B cell (primary cell): ENCODE data around the gene ANKRD13C. TPM values are rescaled to one million over a fixed set of nuclear protein-coding genes. Genes with fewer than 3 reads are reported as not detected.
A peak's percentile ranks its signal among the peaks of the same experiment; 100 is the strongest.

Experiments
- ATAC-seq: fragments of 200-7000 bp; cut with Tn5 transposase; one replicate; pipeline ENCODE4 v1.10.0; 2021; ENCODE audit warnings: low read depth, mild to moderate bottlenecking, moderate number of reproducible peaks, moderate library complexity
- CTCF ChIA-PET: fragments of 350-600 bp; sonication (Branson Sonifier 250); formaldehyde crosslinking; loops from one replicate; lab custom pipeline; 2021; ENCODE audit warnings: antibody characterized with exemption, inconsistent platforms; lab: Charles Lee
- POLR2A ChIA-PET: fragments of 350-600 bp; sonication (Branson Sonifier 250); formaldehyde crosslinking; loops from one replicate; lab custom pipeline; 2021; ENCODE audit warnings: antibody characterized with exemption; lab: Charles Lee
- DNase-seq: peaks from one replicate; pipeline ENCODE4 v3.0.0; 2013
- H2AFZ ChIP-seq: 2 replicates; pipeline ENCODE4 v1.6.1; 2012; ENCODE audit warnings: mild to moderate bottlenecking, low read depth, low read length; ENCODE audit not compliant: insufficient read depth, poor library complexity, severe bottlenecking
- H3K27ac ChIP-seq, 2 donors: 1 replicate in 1 of 2; 2 replicates in 1 of 2; pipeline ENCODE4 v1.5.1; 2012 to 2013; ENCODE audit warnings: low read length in 2 of 2, mild to moderate bottlenecking in 2 of 2, moderate library complexity in 1 of 2
- H3K27me3 ChIP-seq, 4 experiments: fragments of 200-600 bp in 1 of 4; sonication (generic) in 1 of 4; replicated peaks in 1 of 4; 1 replicate in 2 of 4; 2 replicates in 2 of 4; pipeline versions ENCODE4 v1.6.1 to v1.7.0; 2013 to 2016; ENCODE audit warnings: low read length in 3 of 4, mild to moderate bottlenecking in 2 of 4, mixed read lengths in 1 of 4, moderate library complexity in 1 of 4; ENCODE audit not compliant: insufficient read depth in 4 of 4, control insufficient read depth in 3 of 4; ENCODE audit errors: control extremely low read depth in 1 of 4
- H3K36me3 ChIP-seq, 2 experiments: replicated peaks in 1 of 2; 1 replicate in 1 of 2; 2 replicates in 1 of 2; pipeline versions ENCODE4 v1.6.1 to v1.7.1; 2013; ENCODE audit warnings: low read length in 1 of 2; ENCODE audit not compliant: insufficient read depth in 2 of 2, control insufficient read depth in 1 of 2; ENCODE audit errors: control extremely low read depth in 1 of 2, extremely low read depth in 1 of 2
- H3K4me1 ChIP-seq, 2 donors: fragments of 200-600 bp in 1 of 2; sonication (generic) in 1 of 2; 1 replicate in 1 of 2; 2 replicates in 1 of 2; pipeline versions ENCODE4 v1.5.1 to v1.6.1; 2013 to 2017; ENCODE audit warnings: low read length in 2 of 2; ENCODE audit not compliant: control insufficient read depth in 2 of 2, insufficient read depth in 2 of 2
- H3K4me2 ChIP-seq: replicated peaks from 2 replicates; pipeline ENCODE3; 2012; ENCODE audit warnings: mild to moderate bottlenecking, low read depth, low read length; ENCODE audit not compliant: poor library complexity, severe bottlenecking
- H3K4me3 ChIP-seq, 5 experiments: fragments of 200-600 bp in 1 of 5; sonication (generic) in 1 of 5; 1 replicate in 3 of 5; 2 replicates in 2 of 5; pipeline versions ENCODE4 v1.5.1 to v1.7.0; 2011 to 2016; ENCODE audit warnings: low read length in 4 of 5, mild to moderate bottlenecking in 4 of 5, low read depth in 2 of 5, control low read depth in 1 of 5, moderate library complexity in 1 of 5; ENCODE audit not compliant: insufficient read depth in 1 of 5; ENCODE audit errors: control extremely low read depth in 1 of 5, extremely low read depth in 1 of 5
- H3K79me2 ChIP-seq: fragments of 200-600 bp; sonication (generic); one replicate; pipeline ENCODE4 v1.6.0; 2016; ENCODE audit warnings: low read length; ENCODE audit not compliant: control insufficient read depth, insufficient read depth
- H3K9ac ChIP-seq: fragments of 200-600 bp; sonication (generic); 2 replicates; pipeline ENCODE4 v1.6.1; 2017; ENCODE audit warnings: mild to moderate bottlenecking, low read length, moderate library complexity
- H3K9me3 ChIP-seq, 3 donors: one replicate each; pipeline versions ENCODE4 v1.6.1 to v1.7.1; 2013; ENCODE audit warnings: low read length in 2 of 3; ENCODE audit not compliant: control insufficient read depth in 2 of 3, insufficient read depth in 1 of 3; ENCODE audit errors: control extremely low read depth in 1 of 3
- H4K20me1 ChIP-seq: 2 replicates; pipeline ENCODE4 v1.6.0; 2012; ENCODE audit warnings: mild to moderate bottlenecking, low read length; ENCODE audit not compliant: insufficient read depth, control insufficient read depth, poor library complexity, severe bottlenecking
- H3K27ac Mint-ChIP-seq: one replicate; pipeline ENCODE4 v1.8.0; 2021; ENCODE audit warnings: mixed read lengths
- H3K27me3 Mint-ChIP-seq: one replicate; pipeline ENCODE4 v1.8.0; 2021; ENCODE audit warnings: mixed read lengths
- H3K4me1 Mint-ChIP-seq: one replicate; pipeline ENCODE4 v1.8.0; 2021; ENCODE audit warnings: mixed read lengths
- H3K4me3 Mint-ChIP-seq: one replicate; pipeline ENCODE4 v1.8.0; 2021; ENCODE audit warnings: mixed read lengths
- H3K9me3 Mint-ChIP-seq: one replicate; pipeline ENCODE4 v1.8.0; 2022; ENCODE audit warnings: mixed read lengths; ENCODE audit not compliant: insufficient read depth
- CTCF ChIP-seq: fragments of 200-600 bp; IDR thresholded peaks from one replicate; pipeline ENCODE4 v1.8.0; 2022; ENCODE audit warnings: antibody characterized with exemption, mild to moderate bottlenecking
- EZH2 ChIP-seq: IDR thresholded peaks from 2 replicates; pipeline ENCODE4 v1.6.1; 2012; ENCODE audit warnings: borderline replicate concordance, low read depth, mild to moderate bottlenecking, moderate library complexity, low read length; ENCODE audit not compliant: insufficient read depth, poor library complexity, severe bottlenecking
- intact Hi-C: fragments of 100-400 bp; cut with micrococcal nuclease; formaldehyde crosslinking; loops from one replicate; pipeline ENCODE4 v1.10.0; 2022
- polyA plus RNA-seq: library from polyadenylated mRNA; depleted of rRNA; stranded (reverse); fragments of >200 nt; gene quantifications from 2 replicates; pipeline ENCODE4 v1.2.3, GENCODE V29; 2012
- total RNA-seq, 2 donors: library from RNA; stranded (reverse); fragments of 120-200 nt in 1 of 2; gene quantifications; 1 replicate in 1 of 2; 2 replicates in 1 of 2; pipeline versions ENCODE4 v1.2.3 to v1.2.4, GENCODE V29; 2013 to 2022

ANKRD13C gene
- total and polyA plus RNA-seq, 2 donors (not counting 1 experiment from before 2014, with no cell fraction given) = 7.9 to 29.9 TPM

DNA sequence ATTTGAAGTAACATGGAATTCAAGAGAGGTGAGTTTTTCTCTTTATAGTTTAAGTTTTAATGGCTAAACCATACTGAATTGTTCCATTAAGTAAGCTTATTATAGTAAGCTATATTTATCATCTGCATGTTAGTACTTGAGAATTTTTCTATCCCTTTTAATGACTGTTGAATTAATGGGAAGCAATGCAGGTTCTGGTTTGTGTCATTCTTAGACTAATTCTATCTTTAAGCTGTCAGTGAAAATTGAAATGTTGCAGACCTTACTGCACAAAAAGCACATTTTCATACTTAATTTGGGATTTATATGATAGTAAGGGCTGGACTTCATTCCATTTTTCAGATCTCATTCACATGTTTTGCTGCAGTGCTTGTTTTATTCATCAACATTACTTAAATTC, 107.4 kb downstream of the ANKRD13C start:
- Histone ChIP-seq H3K4me3 (no peak overlapping the region), H3K27ac (peak overlapping the region in 1 of 2 donors; percentile 13), H3K4me2 (no peak overlapping the region), H4K20me1 (peaks cover 26% of the 10 kb centered on the region), H3K9ac (no peak overlapping the region), H3K79me2 (no peaks in the 10 kb centered on the region), H3K9me3 (no peaks in the 10 kb centered on the region), H3K36me3 (peaks cover 17 to 94% of the 10 kb centered on the region in 2 experiments), H2AFZ (no peak overlapping the region), H3K27me3 (no peaks in the 10 kb centered on the region), H3K4me1 (no peaks in the 10 kb centered on the region)
- TF ChIP-seq CTCF = no peak
- TF ChIP-seq EZH2 = no peak
- Mint-ChIP-seq H3K9me3 (no peaks in the 10 kb centered on the region), H3K4me3 (no peak overlapping the region), H3K27me3 (no peaks in the 10 kb centered on the region), H3K27ac (no peak overlapping the region), H3K4me1 (no peaks in the 10 kb centered on the region)
- no peak for ATAC-seq
- DNase-seq = no peak
- CTCF ChIA-PET = no interaction called here
- POLR2A ChIA-PET = no interaction called here
- intact Hi-C loops = no loop called here

- Mint-ChIP-seq H3K4me1 (no peaks in the 10 kb centered on the region), H3K4me3 (no peak overlapping the region), H3K27me3 (no peaks in the 10 kb centered on the region), H3K27ac (no peak overlapping the region), H3K9me3 (no peaks in the 10 kb centered on the region)
- Histone ChIP-seq H4K20me1 (peaks cover 38% of the 10 kb centered on the region), H3K36me3 (peaks cover 20 to 92% of the 10 kb centered on the region in 2 experiments), H3K27ac (no peak overlapping the region), H3K4me2 (no peak overlapping the region), H3K4me1 (no peaks in the 10 kb centered on the region), H3K27me3 (no peaks in the 10 kb centered on the region), H3K4me3 (no peak overlapping the region), H3K9ac (no peak overlapping the region), H3K79me2 (peaks cover 4% of the 10 kb centered on the region), H2AFZ (no peak overlapping the region), H3K9me3 (no peaks in the 10 kb centered on the region)
- DNase-seq (no peak), ATAC-seq (no peak)
- TF ChIP-seq EZH2 (no peak), CTCF (no peak)
- intact Hi-C loops = no loop called here
- ChIA-PET POLR2A (no interaction called here), CTCF (no interaction called here)
These were observed 114.6 kb downstream of the ANKRD13C start for GRCh38 chr1:70239940-70240339.
